Breast epithelium (tissue), 3 donors: ENCODE measurements around the gene AGAP1.

Source experiments
- CTCF ChIP-seq, 3 donors: fragments of 450-650 bp; IDR thresholded peaks; one replicate each; pipeline ENCODE4 v1.5.1; 2016 to 2017; ENCODE audit warnings: antibody characterized with exemption in 3 of 3, mild to moderate bottlenecking in 3 of 3, moderate library complexity in 3 of 3
- POLR2A ChIP-seq: fragments of 450-650 bp; IDR thresholded peaks from one replicate; pipeline ENCODE4 v1.6.1; 2016; ENCODE audit warnings: antibody characterized with exemption, mild to moderate bottlenecking, moderate library complexity
- POLR2AphosphoS5 ChIP-seq, 3 donors: sonication (generic); formaldehyde crosslinking; IDR thresholded peaks; one replicate each; pipeline ENCODE4 v1.6.1; 2017; ENCODE audit warnings: antibody characterized with exemption in 3 of 3

GRCh38 chr2:235729557-235729947 lies 235.7 kb downstream of the AGAP1 start:
- TF ChIP-seq CTCF (IDR thresholded peaks at IDR 0.05) = no peak
- TF ChIP-seq POLR2A = no peak
- TF ChIP-seq POLR2AphosphoS5 (IDR thresholded peaks at IDR 0.05) = no peak
